ENCODE results near the gene SMG7. TPM values are rescaled to one million over a fixed set of nuclear protein-coding genes. Genes with fewer than 3 reads are reported as not detected.

Gene SMG7
- polyA plus RNA-seq, 1 donor from 2014 or later = 19.1 TPM

GRCh38 chr1:183493540-183494245, 21.4 kb downstream of the SMG7 start:
- no peaks in the 10 kb centered on the region for H3K36me3 ChIP-seq (ENCODE audit: insufficient read depth, low read length)
- TF ChIP-seq REST (IDR thresholded peaks at IDR 0.05; ENCODE audit: borderline replicate concordance) = no peak
- TF ChIP-seq EZH2 (IDR thresholded peaks at IDR 0.05; ENCODE audit: borderline replicate concordance, insufficient read depth, low read length, poor library complexity, severe bottlenecking) = no peak
- TF ChIP-seq CTCF (IDR thresholded peaks at IDR 0.05; ENCODE audit: poor library complexity, severe bottlenecking) = no peak
- no peak for TF ChIP-seq EP300 (conservative IDR thresholded peaks at IDR 0.05; ENCODE audit: poor library complexity, severe bottlenecking)
- no peak for TF ChIP-seq RAD21 (conservative IDR thresholded peaks at IDR 0.05)
- TF ChIP-seq TAF1 (IDR thresholded peaks at IDR 0.05; ENCODE audit: low read depth) = no peak
- no peak for TF ChIP-seq POLR2AphosphoS5 (IDR thresholded peaks at IDR 0.05)
- no peak for TF ChIP-seq MXI1 (conservative IDR thresholded peaks at IDR 0.05; ENCODE audit: poor library complexity, severe bottlenecking)
- no peak for TF ChIP-seq SMC3 (conservative IDR thresholded peaks at IDR 0.05; ENCODE audit: poor library complexity)
- H4K20me1 ChIP-seq (ENCODE audit: insufficient read depth) = no peaks in the 10 kb centered on the region
- no peak overlapping the region for H3K4me3 ChIP-seq (ENCODE audit: low read length)
- H3K9ac ChIP-seq (ENCODE audit: low read length) = no peak overlapping the region
- no peaks in the 10 kb centered on the region for H3K9me3 ChIP-seq (ENCODE audit: low read length)
- H3K79me2 ChIP-seq (replicated peaks; ENCODE audit: insufficient read depth, low read length) = peaks cover 55% of the 10 kb centered on the region
- H2AFZ ChIP-seq (ENCODE audit: low read depth, low read length) = no peak overlapping the region
- no peaks in the 10 kb centered on the region for H3K27me3 ChIP-seq (ENCODE audit: insufficient read depth, low read depth, low read length)
- no peak overlapping the region for H3K27ac ChIP-seq (ENCODE audit: low read length)
- no peaks in the 10 kb centered on the region for H3K9me2 ChIP-seq (ENCODE audit: insufficient read depth, low read length)
- H3K4me2 ChIP-seq (ENCODE audit: low read length) = no peak overlapping the region
- H3F3A ChIP-seq (ENCODE audit: insufficient read depth, low read length, poor library complexity, severe bottlenecking) = no peaks in the 10 kb centered on the region

GRCh38 chr1:183495420-183495819, 23.1 kb downstream of the SMG7 start:
- Histone ChIP-seq H3K4me3 (ENCODE audit: low read length) (no peak overlapping the region), H3K36me3 (ENCODE audit: insufficient read depth, low read length) (no peaks in the 10 kb centered on the region), H3K27ac (ENCODE audit: low read length) (no peak overlapping the region), H3K9ac (ENCODE audit: low read length) (no peak overlapping the region), H4K20me1 (ENCODE audit: insufficient read depth) (no peaks in the 10 kb centered on the region), H3K4me2 (ENCODE audit: low read length) (no peak overlapping the region), H3K9me2 (ENCODE audit: insufficient read depth, low read length) (no peaks in the 10 kb centered on the region), H3K27me3 (ENCODE audit: insufficient read depth, low read depth, low read length) (no peaks in the 10 kb centered on the region), H3K9me3 (ENCODE audit: low read length) (no peaks in the 10 kb centered on the region), H3F3A (ENCODE audit: insufficient read depth, low read length, poor library complexity, severe bottlenecking) (no peaks in the 10 kb centered on the region), H3K79me2 (replicated peaks; ENCODE audit: insufficient read depth, low read length) (peaks cover 46% of the 10 kb centered on the region), H2AFZ (ENCODE audit: low read depth, low read length) (no peak overlapping the region)
- TF ChIP-seq EP300 (conservative IDR thresholded peaks at IDR 0.05; ENCODE audit: poor library complexity, severe bottlenecking) (no peak), MXI1 (conservative IDR thresholded peaks at IDR 0.05; ENCODE audit: poor library complexity, severe bottlenecking) (no peak), SMC3 (conservative IDR thresholded peaks at IDR 0.05; ENCODE audit: poor library complexity) (no peak), REST (IDR thresholded peaks at IDR 0.05; ENCODE audit: borderline replicate concordance) (no peak), POLR2AphosphoS5 (IDR thresholded peaks at IDR 0.05) (no peak), CTCF (IDR thresholded peaks at IDR 0.05; ENCODE audit: poor library complexity, severe bottlenecking) (no peak), RAD21 (conservative IDR thresholded peaks at IDR 0.05) (no peak), EZH2 (IDR thresholded peaks at IDR 0.05; ENCODE audit: borderline replicate concordance, insufficient read depth, low read length, poor library complexity, severe bottlenecking) (no peak), TAF1 (IDR thresholded peaks at IDR 0.05; ENCODE audit: low read depth) (no peak)

Data from neural cell (in vitro differentiated cells).